ENCODE measurements around the gene PAX4.
"Not testable (repeated sequence)": the region's sequence is repeated elsewhere in the genome, so short reads cannot be mapped to it uniquely, and the experiment has no call there.

The PAX4 gene

GRCh38 chr7:127584648-127585043 lies 33.3 kb downstream of the PAX4 start:
- no peak for DNase-seq

GRCh38 chr7:127582361-127582760 lies 35.6 kb downstream of the PAX4 start:
- DNase-seq, result no peak

GRCh38 chr7:127581716-127582115 lies 36.2 kb downstream of the PAX4 start:
- no peak for DNase-seq

- no peak for DNase-seq
These were observed 37.3 kb downstream of the PAX4 start for GRCh38 chr7:127580612-127581011.

GRCh38 chr7:127578711-127579275 lies 39.1 kb downstream of the PAX4 start:
- DNase-seq, result no peak

- no peak for DNase-seq
These were observed 39.8 kb downstream of the PAX4 start for GRCh38 chr7:127578036-127578684.

- no peak for DNase-seq
These were observed 46.0 kb downstream of the PAX4 start for GRCh38 chr7:127571741-127572505.

GRCh38 chr7:127568034-127568433 lies 49.9 kb downstream of the PAX4 start:
- not testable (repeated sequence) for DNase-seq

GRCh38 chr7:127566242-127566641 lies 51.7 kb downstream of the PAX4 start:
- no peak for DNase-seq

Data from activated T-cell treated with anti-CD3 and anti-CD28 coated beads for 4 hours (primary cell).